Upper lobe of left lung (tissue), 4 donors: Measurements from ENCODE around the gene POPDC3.

Source experiments
- POLR2A ChIP-seq, 4 donors: fragments of 450-650 bp; IDR thresholded peaks; one replicate each; pipeline ENCODE4 v1.5.1; 2016 to 2017; ENCODE audit warnings: antibody characterized with exemption in 4 of 4, mild to moderate bottlenecking in 2 of 4
- POLR2AphosphoS5 ChIP-seq, 2 donors: sonication (generic); formaldehyde crosslinking; IDR thresholded peaks; one replicate each; pipeline ENCODE4 v1.5.1; 2017; ENCODE audit warnings: antibody characterized with exemption in 2 of 2
- TF ChIP-seq, protein P1 (sequence below), 6 experiments: fragments of 450-650 bp in 4 of 6; fragments of 200-600 bp in 2 of 6; sonication (generic) in 2 of 6; IDR thresholded peaks; one replicate each; pipeline ENCODE4 v1.5.1; 2016 to 2019; ENCODE audit warnings: antibody characterized with exemption in 6 of 6

DNA sequence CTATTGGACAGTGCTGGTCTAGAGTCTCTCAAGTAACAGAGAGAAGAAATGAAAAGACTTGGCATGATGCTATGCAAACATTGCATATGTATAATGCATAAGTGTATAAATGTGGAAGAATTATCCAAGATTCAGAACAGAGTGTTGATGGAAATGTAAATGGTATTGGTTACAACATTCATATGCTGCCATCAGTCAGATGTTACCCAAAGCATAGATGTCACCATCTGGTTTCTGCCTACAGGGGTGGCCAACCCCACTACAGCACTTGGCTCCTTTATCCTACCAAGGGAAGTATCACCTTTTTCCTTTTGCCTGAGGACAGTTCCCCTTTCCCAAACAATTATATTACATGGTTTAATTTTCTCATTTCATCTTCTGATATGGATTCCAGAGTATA, 11.9 kb downstream of the POPDC3 start:
- TF ChIP-seq POLR2AphosphoS5 (IDR thresholded peaks at IDR 0.05): no peak
- TF ChIP-seq, protein P1, sequence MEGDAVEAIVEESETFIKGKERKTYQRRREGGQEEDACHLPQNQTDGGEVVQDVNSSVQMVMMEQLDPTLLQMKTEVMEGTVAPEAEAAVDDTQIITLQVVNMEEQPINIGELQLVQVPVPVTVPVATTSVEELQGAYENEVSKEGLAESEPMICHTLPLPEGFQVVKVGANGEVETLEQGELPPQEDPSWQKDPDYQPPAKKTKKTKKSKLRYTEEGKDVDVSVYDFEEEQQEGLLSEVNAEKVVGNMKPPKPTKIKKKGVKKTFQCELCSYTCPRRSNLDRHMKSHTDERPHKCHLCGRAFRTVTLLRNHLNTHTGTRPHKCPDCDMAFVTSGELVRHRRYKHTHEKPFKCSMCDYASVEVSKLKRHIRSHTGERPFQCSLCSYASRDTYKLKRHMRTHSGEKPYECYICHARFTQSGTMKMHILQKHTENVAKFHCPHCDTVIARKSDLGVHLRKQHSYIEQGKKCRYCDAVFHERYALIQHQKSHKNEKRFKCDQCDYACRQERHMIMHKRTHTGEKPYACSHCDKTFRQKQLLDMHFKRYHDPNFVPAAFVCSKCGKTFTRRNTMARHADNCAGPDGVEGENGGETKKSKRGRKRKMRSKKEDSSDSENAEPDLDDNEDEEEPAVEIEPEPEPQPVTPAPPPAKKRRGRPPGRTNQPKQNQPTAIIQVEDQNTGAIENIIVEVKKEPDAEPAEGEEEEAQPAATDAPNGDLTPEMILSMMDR (IDR thresholded peaks at IDR 0.05): no peak
- no peak for TF ChIP-seq POLR2A (IDR thresholded peaks at IDR 0.05)
